Stimulated activated CD8-positive, alpha-beta memory T cell treated with anti-CD3 and anti-CD28 coated beads, Interleukin-15, amount 100 ng/mL, for 24 hours (primary cell): ENCODE results near the gene BEND7.
"Not testable (repeated sequence)": the region's sequence is repeated elsewhere in the genome, so short reads cannot be mapped to it uniquely, and the experiment has no call there.

Experiments
- DNase-seq: peaks from one replicate; pipeline ENCODE4 v3.0.0-alpha.2; 2020; ENCODE audit warnings: low read depth

BEND7 gene

GRCh38 chr10:13420532-13421307, 108.1 kb downstream of the BEND7 start:
- no peak for DNase-seq

GRCh38 chr10:13417459-13418126, 111.2 kb downstream of the BEND7 start:
- no peak for DNase-seq

- no peak for DNase-seq
Measured at GRCh38 chr10:13416760-13417159, 112.1 kb downstream of the BEND7 start.

GRCh38 chr10:13414855-13415254, 114.0 kb downstream of the BEND7 start:
- DNase-seq: no peak

GRCh38 chr10:13414137-13414536, 114.7 kb downstream of the BEND7 start:
- no peak for DNase-seq

- DNase-seq: no peak
Measured at GRCh38 chr10:13412894-13413293, 115.9 kb downstream of the BEND7 start.

- DNase-seq: no peak
Measured at GRCh38 chr10:13404791-13405190, 124.0 kb downstream of the BEND7 start.

GRCh38 chr10:13404305-13404759, 124.5 kb downstream of the BEND7 start:
- no peak for DNase-seq

GRCh38 chr10:13403426-13403825, 125.4 kb downstream of the BEND7 start:
- not testable (repeated sequence) for DNase-seq

- DNase-seq: no peak
Measured at GRCh38 chr10:13402021-13402420, 126.8 kb downstream of the BEND7 start.

- DNase-seq: no peak
Measured at GRCh38 chr10:13401142-13401541, 127.7 kb downstream of the BEND7 start.

- no peak for DNase-seq
Measured at GRCh38 chr10:13400196-13400965, 128.4 kb downstream of the BEND7 start.

GRCh38 chr10:13399752-13400151, 129.1 kb downstream of the BEND7 start:
- DNase-seq: no peak

GRCh38 chr10:13399236-13399635, 129.6 kb downstream of the BEND7 start:
- no peak for DNase-seq

- no peak for DNase-seq
Measured at GRCh38 chr10:13397052-13397451, 131.8 kb downstream of the BEND7 start.

- DNase-seq: no peak
Measured at GRCh38 chr10:13396369-13396768, 132.4 kb downstream of the BEND7 start.

GRCh38 chr10:13395540-13395939, 133.3 kb downstream of the BEND7 start:
- no peak for DNase-seq

GRCh38 chr10:13393640-13394039, 135.2 kb downstream of the BEND7 start:
- DNase-seq: no peak

- no peak for DNase-seq
Measured at GRCh38 chr10:13392701-13393100, 136.1 kb downstream of the BEND7 start.
